ENCODE results near the gene LAYN.

GRCh38 chr11:111585371-111585770 is 44.9 kb downstream of the LAYN start:
- no peak for TF ChIP-seq EP300 (IDR thresholded peaks at IDR 0.05)
- TF ChIP-seq POLR2A (IDR thresholded peaks at IDR 0.05; ENCODE audit: low read length) = no peak
- no peak for TF ChIP-seq CTCF (IDR thresholded peaks at IDR 0.05)
- no peak for TF ChIP-seq POLR2AphosphoS2 (conservative IDR thresholded peaks at IDR 0.05; ENCODE audit: low read length)
- TF ChIP-seq REST (IDR thresholded peaks at IDR 0.05) = no peak

Measured in A549 (cell line).